Muscle of back (tissue), 11 donors: ENCODE data around the gene CHCHD3. TPM values are rescaled to one million over a fixed set of nuclear protein-coding genes. Genes with fewer than 3 reads are reported as not detected.
"Not testable (repeated sequence)": the region's sequence is repeated elsewhere in the genome, so short reads cannot be mapped to it uniquely, and the experiment has no call there.

Experiments used
- DNase-seq, 3 donors: peaks; one replicate each; pipeline versions ENCODE4 v3.0.0 to v3.0.0-alpha.2; 2013
- polyA plus RNA-seq, 10 donors: library from polyadenylated mRNA; unstranded; fragments of 120-200 nt; gene quantifications; one replicate each; pipeline ENCODE4 v1.2.1, GENCODE V29; 2013; ENCODE audit not compliant: insufficient read length in 10 of 10

Gene CHCHD3
- polyA plus RNA-seq, 10 donors: 59.2 to 86.9 (median 74.4) TPM

- DNase-seq: no peak
These were observed 175.6 kb downstream of the CHCHD3 start for GRCh38 chr7:132906193-132906835.

DNA sequence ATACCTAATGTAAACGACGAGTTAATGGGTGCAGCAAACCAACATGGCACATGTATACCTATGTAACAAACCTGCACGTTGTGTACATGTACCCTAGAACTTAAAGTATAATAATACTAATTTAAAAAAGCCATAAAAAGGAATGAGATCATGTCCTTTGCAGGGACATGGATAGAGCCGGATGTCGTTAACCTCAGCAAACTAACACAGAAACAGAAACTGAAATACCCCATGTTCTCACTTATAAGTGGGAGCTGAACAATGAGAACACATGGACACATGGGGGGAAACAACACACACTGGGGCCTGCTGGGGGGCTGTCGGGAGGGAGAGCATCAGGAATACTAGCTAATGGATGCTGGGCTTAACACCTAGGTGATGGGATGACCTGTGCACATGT is 176.8 kb downstream of the CHCHD3 start:
- not testable (repeated sequence) for DNase-seq

- no peak for DNase-seq
These were observed 177.7 kb downstream of the CHCHD3 start for GRCh38 chr7:132904209-132904608.

DNA sequence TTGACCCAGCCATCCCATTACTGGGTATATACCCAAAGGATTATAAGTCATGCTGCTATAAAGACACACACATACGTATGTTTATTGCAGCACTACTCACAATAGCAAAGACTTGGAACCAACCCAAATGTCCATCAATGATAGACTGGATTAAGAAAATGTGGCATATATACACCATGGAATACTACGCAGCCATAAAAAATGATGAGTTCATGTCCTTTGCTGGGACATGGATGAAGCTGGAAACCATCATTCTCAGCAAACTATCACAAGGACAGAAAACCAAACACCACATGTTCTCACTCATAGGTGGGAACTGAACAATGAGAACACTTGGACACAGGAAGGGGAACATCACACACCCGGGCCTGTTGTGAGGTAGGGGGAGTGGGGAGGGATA is 179.6 kb downstream of the CHCHD3 start:
- not testable (repeated sequence) for DNase-seq

GRCh38 chr7:132901241-132901640 is 180.6 kb downstream of the CHCHD3 start:
- DNase-seq: no peak

- DNase-seq: no peak
These were observed 182.1 kb downstream of the CHCHD3 start for GRCh38 chr7:132899833-132900232.

GRCh38 chr7:132898641-132899175 is 183.2 kb downstream of the CHCHD3 start:
- DNase-seq: not testable (repeated sequence)

DNA sequence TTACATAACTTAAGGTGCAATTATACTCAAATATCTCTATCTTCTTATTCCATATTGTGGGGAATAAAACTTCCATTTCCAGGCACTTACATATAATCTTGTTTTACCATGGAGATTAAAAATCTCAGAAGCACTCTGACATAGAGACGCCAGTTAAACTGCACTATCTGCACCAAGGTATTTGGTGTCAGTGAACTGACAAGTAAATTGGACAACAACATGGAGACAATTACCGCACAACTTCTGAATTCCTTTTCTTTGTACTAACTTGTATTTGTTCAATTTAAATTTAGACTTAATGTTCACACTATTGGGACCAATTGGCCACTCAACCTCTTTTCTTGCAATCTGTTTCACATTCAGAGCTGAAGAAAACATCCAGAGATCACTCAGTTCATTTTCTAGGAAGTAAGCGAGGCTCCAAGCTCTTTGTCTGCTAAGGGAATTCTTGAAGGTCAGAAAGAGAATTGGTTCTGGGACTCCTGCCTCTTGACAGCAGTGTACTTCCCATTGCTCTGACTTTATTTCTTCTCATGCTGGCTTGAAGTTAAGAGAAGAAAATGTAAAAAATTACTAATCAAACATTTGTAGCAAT is 184.7 kb downstream of the CHCHD3 start:
- DNase-seq: peak in 2 of 3 donors; percentile 23 to 28

DNA sequence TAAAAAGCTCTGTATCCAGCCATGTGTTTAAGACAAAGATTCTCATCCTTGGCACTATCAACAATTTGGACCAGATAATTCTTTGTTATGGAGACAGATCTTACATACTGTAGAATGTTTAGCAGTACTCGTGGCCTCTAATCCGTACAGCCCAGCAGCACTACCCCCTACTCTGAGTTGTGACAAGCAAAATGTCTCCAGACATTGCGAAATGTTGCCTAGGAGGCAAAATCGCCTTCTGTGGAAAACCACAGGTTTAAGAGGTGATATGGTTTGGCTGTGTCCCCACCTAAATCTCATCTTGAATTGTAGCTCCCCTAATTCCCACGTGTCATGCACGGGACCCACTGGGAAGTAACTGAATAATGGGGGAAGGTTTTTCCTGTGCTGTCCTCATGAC is 186.7 kb downstream of the CHCHD3 start:
- DNase-seq: no peak

- no peak for DNase-seq
These were observed 188.3 kb downstream of the CHCHD3 start for GRCh38 chr7:132893560-132893959.

GRCh38 chr7:132892744-132893143 is 189.1 kb downstream of the CHCHD3 start:
- not testable (repeated sequence) for DNase-seq

DNA sequence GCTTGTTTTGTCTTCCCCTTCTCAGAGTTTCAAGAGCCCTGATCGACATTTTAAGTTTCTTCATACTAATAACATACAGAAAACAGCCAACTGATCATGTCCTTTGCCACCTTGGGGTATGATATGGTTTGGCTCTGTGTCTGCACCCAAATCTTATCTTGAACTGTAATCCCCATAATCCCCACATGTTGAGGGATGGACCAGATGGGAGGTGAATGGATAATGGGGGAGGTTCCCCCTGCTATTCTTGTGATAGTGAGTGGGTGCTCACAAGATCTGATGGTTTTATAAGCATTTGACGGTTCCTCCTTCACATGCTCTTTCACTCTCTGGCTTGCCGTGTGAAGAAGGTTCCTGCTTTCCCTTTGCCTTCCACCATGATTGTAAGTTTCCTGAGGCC is 190.3 kb downstream of the CHCHD3 start:
- no peak for DNase-seq

DNA sequence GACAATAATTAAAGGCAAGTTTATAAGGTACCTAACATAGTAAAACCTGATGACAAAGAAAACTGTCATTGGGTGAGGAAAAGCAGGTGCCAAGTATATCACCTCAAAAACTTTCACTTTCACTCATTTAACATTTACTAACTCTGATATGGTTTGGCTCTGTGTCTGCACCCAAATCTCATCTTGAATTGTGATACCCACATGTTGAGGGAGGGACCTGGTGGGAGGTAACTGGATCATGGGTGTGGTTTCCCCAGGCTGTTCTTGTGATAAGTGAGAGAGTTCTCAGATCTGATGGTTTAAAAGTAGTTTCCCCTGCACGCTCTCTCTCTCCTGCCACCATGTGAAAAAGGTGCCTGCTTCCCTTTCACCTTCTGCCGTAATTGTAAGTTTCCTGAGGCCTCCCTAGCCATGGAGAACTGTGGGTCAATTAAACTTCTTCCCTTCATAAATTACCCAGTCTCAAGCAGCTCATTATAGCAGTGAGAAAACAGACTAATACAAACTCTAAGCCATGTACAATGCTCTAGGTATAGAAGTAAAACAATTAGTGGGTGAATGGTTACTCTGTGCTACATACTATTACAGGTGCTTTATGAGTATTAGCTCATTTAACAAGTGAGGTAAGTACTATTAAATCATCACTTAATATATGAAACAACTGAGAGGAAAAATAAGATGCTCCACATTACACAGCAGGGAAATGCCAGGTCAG is 199.0 kb downstream of the CHCHD3 start:
- DNase-seq: no peak

DNA sequence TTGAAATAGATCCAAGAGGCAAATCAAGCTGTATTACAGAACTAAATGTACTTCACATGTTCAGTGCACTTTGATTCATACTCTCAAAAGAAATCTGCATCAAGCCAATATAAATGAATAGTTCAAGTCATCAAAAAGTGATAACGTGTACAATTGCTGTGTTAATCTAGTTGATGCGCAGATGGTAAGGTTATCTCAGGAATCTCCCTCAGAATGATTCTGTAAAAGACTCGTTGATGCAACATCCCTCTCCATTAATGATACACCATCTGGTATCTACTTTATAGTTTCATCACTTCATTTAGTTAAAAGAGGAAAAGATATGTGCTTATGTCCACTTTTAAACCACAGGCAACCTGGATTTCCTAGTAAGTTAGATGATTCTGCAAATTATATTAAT is 200.6 kb downstream of the CHCHD3 start:
- no peak for DNase-seq

DNA sequence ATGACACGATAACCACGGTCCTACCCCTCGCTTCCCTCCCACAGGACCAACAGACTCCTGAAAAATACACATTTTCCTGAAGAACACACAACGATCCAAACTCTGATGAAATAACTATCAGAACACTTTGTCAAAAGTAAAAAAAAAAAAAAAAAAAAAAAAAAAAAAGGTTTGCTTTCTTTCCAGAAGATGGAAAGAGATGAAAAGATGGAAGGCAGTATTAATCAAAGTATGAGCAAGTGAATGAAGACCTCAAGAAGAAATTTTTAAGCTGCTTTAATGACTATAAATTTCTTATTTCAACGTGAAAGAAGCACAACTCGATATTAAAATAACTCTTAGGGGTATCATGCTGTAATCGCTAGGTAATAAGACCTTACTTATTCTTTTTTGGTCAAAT is 202.3 kb downstream of the CHCHD3 start:
- DNase-seq: no peak

DNA sequence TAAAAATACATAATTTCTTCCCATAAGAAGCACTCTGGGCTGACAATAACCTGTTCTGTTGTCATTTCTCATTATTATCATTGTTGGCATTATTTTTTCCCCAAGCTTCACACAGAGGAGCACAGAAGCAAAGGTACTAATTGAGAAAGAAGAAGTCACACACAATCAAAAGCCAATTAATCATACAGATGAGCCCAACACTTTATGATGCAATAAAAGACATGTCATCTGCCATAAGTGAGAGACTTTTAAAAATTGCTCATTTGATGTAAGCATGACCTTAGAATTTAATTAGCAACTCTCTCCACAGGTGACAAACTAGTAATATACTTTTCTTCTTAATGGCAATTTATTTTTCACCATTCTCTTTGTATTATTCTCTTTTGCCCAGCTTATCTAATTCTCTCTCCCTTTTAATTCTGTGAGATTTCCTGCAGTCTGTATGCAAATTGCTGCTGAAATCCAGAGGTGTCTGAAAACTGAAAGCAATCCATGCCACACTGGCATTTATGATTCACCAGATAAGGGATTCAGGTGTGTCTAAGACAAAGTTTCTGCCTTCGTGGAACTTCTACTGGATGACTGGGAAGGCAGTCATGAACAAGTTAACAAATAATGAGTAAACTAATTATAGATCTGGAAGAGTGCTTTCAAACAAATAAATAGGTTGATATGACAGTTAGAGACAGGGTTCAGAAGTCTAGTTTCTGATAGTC is 203.5 kb downstream of the CHCHD3 start:
- no peak for DNase-seq

- no peak for DNase-seq
These were observed 204.3 kb downstream of the CHCHD3 start for GRCh38 chr7:132877573-132877972.

DNA sequence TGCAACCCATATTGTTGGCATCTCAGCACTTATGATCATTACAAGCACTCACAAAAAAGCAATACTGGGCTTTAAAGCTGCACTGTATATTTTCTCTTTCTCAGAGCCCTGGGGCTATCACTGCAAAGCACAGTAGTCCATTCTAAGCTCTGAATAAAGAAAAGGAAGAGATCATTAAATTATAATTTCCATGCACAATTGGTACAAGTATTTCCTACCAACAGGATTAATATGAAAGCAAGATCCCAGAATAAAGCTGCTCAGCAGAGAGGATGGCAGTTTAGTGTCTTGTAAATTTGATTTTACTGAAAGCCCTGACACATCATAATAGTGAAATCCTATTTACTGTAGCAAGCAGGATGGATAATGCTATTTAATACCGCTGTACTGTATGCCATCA is 205.3 kb downstream of the CHCHD3 start:
- no peak for DNase-seq

DNA sequence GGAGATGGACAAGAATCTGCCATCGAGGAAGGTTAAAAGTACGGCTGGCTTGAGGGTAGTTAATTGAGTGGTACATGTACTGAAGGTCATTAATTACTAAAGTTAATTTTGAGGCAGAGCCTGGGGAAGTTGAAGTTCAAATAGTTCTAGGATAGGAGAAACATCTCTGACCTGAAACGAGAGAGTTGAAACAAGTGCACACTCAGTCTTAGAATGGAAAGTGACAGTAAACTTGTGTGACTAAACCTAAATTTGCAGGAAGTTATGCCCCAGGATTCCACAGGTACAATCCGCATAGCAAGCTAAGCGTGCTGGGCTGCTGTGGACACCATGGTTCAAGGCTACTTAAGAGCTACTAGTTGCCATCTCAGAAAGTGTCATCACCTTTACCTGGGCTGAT is 209.9 kb downstream of the CHCHD3 start:
- DNase-seq: no peak

GRCh38 chr7:132871419-132871818 is 210.5 kb downstream of the CHCHD3 start:
- no peak for DNase-seq

GRCh38 chr7:132869166-132869861 is 212.6 kb downstream of the CHCHD3 start:
- no peak for DNase-seq

GRCh38 chr7:132866551-132866950 is 215.3 kb downstream of the CHCHD3 start:
- no peak for DNase-seq
